Stimulated activated CD8-positive, alpha-beta memory T cell treated with anti-CD3 and anti-CD28 coated beads, Interleukin-12 subunit alpha, Interleukin-12 subunit beta, amount 100 ng/mL, for 1 hour (primary cell): ENCODE results near the gene POU2F1.

ENCODE experiments used
- DNase-seq: peaks from one replicate; pipeline ENCODE4 v3.0.0-alpha.2; 2020; ENCODE audit warnings: low read depth

POU2F1 gene

DNA sequence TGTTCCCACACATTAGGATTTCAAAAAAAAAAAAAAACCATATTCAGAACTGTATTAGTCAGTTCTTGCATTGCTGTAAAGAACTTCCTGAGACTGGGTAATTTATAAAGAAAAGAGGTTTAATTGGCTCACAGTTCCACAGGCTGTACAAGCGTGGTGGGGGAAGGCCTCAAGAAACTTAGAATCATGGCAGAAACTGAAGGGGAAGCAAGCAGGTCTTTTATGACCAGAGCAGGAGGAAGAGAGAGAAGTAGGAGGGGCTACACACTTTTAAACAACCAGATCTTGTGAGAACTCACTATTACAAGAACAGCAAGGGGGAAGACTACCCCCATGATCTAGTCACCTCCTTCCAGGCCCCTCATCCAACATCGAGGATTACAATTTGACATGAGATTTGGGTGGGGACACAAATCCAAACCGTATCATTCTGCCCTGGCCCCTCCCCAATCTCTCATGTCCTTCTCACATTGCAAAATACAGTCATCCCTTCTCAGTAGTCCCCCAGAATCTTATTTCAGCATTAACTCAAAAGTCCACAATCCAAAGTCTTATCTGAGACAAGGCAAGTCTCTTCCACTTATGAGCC, 51.8 kb downstream of the POU2F1 start:
- DNase-seq: no peak

DNA sequence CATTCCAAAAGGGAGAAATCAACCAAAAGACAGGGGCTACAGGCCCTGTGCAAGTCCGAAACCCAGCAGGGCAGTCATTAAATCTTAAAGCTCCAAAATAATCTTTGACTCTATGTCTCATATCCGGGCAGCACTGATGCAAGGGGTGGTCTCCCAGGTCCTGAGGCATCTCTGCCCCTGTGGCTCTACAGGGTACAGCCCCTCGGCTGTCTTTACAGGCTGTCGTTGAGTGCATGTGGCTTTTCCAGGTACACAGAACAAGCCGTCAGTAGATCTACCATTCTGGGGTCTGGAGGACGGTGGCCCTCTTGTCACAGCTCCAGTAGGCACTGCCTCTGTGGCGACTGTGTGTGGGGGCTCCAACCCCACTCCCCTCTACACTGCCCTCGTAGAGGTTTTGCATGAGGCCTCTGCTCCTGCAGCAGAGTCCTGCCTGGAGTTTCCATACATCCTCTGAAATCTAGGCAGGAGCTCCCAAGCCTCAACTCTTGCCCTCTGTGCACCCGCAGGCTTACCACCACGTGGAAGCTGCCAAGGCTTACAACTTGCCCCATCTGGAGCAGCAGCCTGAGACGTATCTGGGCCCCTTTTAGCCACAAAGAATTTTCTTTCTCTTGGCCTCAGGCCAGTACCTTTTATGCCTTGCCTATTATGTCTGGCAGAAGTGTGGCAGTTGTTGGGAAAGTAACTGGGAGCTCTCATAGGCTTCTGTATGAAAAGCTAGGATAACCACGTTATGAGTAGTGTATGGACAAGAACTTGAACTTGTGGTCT, 52.5 kb downstream of the POU2F1 start:
- no peak for DNase-seq

DNA sequence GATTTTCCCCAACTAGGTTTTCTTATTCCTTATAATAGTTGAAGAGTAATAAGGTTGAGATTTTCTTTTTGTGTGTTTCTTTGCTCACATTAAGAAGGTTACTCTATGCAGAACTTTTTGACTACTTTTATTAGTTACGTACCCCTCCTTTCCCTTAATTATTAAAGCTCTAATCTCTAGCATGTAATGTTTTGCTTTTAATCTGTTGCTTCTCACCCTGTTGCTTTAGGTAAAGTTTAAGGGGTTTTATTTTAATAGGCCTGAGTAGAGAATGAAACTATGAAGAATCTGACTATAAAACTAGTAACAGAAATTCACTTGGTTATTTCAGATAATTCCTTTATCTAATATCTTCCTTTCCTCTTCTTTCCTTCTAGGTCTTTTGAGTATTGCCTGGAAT, 53.4 kb downstream of the POU2F1 start:
- no peak for DNase-seq

DNA sequence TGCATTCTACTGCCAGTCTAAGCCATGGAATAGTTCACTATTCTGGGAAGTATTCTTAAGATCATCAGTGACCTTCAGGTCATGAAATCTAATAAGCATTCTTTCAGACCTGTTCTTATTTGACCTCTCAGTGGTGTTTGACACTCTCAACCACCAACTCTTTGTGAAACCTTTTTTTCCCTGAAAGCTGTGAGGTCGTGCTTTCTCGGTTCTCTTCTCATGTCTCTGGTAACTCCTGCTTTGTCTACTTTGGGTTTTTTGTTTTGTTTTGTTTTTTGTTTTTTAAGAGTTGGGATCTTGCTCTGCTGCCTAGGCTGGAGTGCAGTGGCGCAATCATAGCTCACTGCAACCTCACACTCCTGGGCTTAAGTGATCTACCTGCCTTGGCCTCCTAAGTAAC, 56.3 kb downstream of the POU2F1 start:
- no peak for DNase-seq

DNA sequence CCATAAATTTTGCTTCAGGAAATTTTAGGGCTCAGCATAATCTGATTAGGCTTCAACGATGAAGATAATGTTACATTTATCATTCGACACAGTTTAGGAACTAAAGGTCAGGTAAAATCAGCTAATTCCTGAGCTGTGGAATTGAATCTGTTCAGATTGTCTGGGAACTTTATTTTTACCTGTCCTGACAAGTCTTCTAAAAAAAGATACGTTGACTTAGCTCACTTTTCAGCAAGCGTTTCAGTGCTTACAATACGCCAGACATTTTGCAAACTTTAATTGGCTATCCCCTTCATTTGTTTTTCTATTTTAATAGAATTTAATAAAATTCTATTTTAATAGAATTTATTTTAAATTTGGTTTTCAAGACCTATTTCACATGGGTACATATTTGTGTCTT, 57.8 kb downstream of the POU2F1 start:
- DNase-seq: no peak

DNA sequence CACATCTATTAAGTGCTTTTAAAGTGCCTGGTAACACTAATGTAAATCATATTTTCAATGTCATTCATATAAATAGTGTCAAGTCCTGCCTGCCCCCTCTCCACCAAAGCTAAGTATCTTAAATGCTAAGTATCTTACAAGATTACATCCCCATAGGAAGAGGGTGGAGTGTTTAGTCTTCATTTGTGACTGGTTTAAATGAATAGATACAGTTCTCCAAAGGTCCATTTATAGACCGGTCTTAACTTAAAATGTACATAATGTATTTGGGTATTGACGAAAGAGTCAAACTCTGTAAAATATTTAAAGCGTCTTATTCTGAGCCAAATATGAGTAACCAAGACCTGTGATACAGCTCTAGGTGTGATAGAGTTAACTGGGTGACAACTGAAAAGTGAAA, 60.2 kb downstream of the POU2F1 start:
- no peak for DNase-seq

DNA sequence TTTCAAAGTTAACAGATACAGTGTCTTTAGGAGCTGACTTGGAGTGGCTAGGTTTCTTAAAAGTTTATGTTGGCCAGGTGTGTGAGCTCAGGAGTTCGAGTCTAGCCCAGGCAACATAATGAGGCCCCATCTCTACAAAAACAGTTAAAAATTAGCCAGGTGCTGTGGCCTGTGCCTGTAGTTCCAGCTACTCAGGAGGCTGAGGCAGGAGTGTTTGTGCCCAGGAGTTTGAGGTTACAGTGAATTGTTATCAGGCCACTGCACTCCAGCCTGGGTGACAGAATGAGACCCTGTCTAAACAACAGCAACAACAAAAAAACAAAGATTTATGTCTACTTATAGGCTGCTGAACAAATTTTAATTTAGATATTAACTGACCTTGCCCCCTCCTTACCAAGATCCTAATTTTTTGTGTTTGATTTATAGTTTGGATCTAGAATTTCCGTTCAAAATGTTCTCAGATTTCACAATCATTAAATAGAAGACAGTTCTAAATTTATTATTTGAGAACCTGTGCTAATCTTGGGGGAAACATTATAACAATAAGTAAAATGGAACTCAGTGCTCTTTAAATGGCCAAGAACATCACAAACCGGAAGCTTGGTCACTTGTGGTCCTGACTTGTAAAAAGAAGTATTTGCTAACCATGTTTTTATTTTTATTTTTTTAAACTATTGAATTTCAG, 67.8 kb downstream of the POU2F1 start:
- DNase-seq: no peak

DNA sequence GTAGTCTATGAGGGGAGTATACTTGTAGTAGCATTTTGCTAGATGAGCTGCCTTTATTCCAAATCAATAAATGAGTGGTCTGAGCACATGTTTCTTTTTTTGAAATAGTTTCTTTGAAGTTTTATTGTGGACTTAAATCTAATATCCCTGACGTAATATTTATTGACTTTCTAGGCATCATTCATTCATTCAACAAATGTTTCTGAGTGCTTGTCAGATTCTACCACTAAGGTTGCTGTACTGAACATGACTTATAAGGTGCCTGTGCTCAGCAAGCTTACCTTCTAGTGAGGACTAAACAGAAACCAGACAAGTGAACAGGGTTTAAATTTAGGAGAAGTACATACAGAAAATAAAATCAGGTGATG, 68.4 kb downstream of the POU2F1 start:
- DNase-seq: no peak

DNA sequence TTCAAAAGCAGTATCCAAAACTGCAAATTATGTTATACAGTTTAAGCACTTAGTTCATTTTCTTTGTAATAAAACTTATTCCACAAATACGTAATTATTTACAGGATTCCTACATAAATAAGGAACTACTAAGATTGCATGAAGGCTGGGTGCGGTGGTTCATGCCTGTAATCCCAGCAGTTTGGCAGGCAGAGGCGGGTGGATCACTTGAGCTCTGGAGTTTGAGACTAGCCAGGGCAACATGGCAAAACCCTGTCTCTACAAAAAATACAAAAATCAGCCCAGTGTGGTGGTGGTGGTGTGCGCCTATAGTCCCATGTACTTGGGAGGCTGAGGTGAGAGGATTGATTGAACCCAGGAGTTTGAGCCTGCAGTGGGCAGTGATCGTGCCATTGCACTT, 69.3 kb downstream of the POU2F1 start:
- no peak for DNase-seq

DNA sequence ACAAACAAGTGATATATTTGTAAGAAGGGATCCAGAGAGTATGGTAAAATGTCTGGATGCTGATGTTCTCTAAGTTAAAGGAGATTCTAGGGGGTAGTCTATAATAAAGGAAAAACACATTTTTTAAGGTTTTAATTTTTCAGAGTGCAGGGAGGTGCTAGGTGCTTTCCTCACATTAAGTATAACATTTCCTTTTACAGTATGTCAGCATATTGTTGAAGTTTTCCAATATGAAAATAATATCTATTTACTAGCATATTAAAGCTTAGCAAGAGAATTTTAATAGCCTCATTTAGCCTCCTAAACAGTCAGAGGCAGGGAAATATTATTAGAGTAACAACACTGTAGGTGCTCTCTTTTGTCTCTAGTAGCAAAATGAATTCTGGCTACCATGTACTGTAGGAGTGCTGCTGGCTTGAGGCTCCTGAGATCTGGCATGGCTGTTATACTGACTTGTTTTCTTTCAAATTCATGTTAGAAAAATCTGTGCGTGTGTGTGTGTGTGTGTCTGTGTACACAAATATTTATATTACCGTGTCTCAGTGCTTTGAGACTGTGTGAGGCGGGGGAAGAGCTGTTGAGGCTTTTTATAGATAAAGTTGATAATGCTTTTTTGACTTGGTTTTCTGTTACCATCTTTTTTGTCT, 71.0 kb downstream of the POU2F1 start:
- no peak for DNase-seq

DNA sequence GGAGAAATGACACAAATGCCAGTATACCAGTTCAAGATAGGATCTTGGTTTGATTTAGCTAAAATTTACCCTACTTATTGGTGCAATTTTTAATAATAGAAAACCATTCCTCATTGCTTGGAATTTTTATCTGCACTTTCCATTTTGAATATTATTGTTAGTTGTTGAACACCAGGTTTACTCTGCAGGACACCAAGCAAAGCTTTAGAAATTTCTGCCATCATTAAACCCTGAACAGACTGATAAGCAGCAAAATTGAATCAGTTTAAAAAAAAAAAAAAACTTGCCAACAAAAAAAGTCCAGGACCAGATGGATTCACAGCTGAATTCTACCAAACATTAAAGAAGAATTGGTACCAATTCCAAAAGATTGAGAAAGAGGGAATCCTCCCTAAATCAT, 71.5 kb downstream of the POU2F1 start:
- no peak for DNase-seq

DNA sequence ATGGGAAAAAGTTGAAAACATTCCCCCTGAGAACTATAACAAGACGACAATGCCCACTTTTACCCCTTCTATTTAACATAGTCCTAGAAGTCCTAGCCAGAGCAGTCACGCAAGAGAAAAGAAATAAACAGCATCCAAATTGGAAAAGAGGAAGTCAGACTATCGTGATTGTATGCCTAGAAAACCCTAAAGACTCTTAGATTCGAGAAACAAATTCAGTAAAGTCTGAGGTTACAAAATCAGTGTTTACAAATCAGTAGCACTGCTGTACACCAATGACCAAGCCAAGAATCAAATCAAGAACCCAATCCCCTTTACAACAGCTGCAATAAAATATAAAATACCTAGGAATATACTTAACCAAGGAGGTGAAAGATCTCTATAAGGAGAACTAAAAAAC, 72.4 kb downstream of the POU2F1 start:
- DNase-seq: no peak

DNA sequence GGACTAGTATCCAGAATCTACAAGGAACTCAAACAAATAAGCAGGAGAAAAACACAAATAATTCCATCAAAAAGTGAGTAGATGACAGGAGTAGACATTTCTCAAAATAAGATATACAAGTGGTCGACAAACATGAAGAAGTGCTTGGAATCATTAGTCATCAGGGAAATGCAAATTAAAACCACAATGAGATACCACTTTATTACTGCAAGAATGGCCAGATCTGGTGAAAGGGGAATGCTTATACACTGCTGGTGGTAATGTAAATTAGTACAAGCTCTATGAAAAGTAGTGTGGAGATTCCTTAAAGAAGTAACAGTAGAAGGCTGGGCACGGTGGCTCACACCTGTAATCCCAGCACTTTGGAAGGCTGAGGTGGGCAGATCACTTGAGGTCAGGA, 73.8 kb downstream of the POU2F1 start:
- DNase-seq: no peak

DNA sequence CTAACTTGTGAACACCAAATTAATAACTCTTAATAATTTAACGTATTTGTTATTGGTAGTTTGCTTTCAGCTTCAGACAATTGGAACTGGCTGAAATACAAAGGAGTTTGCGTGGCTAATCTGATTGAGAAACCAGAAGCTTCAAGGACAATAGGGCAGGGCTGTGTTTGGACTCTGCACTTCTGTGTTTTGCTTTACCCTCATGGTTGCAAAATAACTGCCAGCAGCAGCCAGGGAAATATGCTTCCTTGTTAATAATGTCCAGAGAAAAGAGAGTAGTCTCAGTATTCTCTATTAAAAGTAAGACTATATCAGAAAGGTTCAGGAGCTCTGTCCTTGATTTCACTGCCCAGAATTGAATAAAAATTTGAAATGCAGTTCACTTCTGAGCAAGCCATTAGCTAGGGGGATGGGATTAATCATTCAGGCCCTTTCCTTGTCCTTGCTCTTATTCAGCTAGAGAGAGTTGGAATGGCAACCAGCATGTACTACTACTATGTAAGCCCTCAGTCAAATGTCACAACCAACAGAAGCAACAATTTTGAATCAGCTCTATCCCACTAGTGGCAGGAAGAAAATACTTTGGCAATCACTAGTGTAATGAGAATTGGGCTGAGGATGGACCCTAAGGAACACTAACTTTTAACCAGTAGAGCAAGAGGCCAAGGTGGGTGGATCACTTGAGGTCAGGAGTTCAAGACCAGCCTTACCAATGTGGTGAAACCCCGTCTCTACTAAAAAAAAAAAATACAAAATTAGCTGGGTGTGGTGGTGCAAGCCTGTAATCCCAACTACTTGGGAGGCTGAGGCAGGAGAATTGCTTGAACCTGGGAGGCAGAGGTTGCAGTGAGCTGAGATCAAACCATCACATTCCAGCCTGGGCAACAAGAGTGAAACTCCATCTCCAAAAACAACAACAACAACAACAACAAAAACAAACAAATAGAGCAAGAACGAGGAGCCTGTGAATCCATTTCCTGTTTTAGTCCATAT, 76.8 kb downstream of the POU2F1 start:
- DNase-seq: no peak

DNA sequence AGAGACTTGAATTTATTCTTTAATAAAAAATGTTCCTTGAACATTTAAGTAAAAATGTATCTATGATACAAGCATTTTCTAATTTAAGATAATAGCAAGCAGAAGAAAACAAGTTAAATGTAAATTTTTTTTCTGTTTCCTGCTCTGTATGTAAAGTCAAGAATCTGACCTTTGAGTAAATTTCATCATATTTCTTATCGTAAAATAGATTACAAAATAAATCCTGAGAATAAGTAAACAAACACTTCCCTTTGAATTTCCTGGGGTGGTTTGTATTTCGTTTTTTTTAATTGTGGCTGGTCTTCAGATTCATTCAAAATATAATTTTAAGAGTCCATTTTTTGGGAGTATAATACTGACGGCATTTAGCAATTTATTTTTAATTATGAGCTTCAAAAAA, 77.6 kb downstream of the POU2F1 start:
- DNase-seq: no peak

DNA sequence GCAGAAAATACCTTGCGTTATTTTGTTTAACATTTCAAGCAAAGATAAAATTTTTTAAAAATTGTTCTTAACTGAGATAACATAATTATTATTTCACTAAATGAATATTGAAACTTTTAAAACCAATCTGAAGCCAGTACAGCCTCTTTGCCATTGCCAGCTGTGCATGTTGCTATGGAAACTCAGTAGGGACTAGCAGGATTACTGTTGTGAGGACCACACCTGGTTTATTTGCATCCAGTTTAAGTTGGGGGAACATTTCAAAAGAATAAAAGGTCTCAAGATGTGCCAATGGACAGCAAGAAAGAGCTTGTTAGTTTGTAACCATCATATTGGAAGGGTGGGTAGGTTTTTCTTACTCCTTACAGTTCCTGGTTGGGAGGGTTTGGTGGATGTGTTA, 80.7 kb downstream of the POU2F1 start:
- no peak for DNase-seq

DNA sequence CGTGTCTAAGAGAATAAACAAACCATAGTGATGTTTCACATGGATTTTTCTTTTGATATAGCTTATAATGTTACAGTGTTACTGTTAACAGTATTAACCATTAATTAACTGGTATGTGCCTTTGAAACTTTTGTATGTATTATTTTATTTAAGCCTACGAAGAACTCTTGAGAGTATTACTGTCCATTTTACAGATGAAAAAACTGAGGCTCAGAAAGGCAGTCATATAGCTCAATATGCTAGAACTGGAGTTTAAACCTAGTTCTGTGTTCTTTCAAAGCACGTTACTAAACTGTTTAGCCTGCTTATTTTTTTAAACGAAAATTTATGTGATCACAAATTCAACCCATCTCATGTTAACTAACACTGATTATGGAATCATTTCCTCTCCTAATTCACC, 83.5 kb downstream of the POU2F1 start:
- DNase-seq: no peak

DNA sequence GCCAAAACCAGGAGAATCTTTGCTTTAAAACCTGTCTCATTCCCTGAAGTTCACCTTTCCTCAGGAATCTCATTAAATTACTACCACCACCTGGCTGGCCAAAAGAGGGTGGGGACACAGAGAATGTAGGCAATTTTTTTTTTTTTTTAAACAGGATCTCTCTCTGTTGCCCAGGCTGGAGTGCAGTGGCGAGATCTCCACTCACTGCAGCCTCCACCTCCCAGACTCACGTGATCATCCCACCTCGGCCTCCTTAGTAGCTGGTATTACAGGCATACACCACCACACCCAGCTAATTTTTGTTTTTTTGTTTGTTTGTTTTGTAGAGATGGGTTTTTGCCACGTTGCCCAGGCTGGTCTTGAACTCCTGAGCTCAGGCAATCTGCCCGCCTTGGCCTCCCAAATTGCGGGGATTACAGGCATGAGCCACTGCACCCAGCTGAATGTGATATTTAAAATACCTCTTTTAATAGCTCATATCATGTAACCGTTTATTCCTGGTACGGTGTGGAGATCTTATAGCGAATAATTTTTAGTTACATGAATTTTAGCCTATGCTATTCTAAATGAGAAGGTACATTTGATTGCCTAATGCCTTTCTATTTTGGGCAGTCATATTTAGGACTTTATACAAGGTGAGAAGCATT, 84.5 kb downstream of the POU2F1 start:
- DNase-seq: no peak

DNA sequence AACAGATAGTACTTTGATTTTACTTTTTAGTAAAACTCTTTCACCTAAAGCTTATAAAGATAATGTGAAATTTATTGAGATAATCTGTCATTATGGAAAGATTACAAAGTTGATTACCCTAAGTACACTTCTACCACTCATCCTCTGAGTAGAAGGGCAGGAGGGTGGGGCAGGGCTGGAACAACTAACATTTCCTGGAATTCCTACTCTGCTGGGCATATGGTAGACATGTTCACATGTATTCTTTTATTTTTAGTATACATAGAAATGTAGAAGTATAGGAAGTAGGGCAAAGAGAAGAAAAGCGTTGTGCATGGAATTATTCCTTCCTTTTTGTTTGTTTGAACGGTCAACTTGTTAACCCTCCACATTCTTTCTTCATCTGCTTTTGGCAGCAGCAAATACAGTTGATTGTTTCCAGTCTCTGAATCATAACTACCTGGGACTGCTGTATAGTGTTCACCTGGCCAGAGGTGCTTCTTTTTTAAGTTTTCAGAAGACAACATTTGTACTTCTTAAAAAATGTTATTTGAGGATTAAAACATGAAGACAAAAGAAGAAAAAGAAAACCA, 85.1 kb downstream of the POU2F1 start:
- no peak for DNase-seq

DNA sequence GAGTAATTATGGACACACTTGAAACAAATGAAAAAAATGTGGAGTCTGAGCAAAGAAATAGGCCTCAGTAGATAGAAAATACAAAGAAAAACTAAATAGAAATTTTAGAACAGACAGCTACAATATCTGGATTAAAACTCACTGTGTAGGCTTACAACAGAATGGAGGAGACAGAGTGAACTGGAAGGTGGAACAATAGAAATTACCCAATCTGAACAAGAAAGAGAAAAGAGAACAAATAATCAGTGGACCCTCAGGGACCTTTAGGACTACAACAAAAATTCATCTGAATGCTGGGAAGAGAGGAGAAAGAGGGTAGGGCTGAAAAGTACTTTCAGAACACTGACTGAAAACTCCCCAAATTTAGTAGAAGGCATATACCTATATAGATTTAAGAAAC, 90.0 kb downstream of the POU2F1 start:
- DNase-seq: no peak

DNA sequence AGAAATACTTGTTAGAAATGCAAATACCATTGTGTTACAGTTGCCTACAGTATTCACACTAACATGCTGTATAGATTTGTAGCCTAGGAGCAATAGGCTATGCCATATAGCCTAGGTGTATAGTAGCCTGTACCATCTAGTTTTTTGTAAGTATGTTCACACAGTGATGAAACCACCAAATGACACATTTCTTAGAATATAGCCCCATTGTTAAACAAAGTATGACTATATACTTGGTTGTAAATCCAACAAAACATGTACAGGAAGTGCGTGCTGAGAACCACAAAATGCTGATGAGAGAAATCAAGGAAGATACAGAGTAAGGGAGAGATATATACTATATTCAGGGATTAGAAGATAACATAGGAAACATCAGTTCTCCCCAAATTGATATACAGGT, 92.2 kb downstream of the POU2F1 start:
- no peak for DNase-seq
